ENCODE measurements around the gene PRKD2. TPM values are rescaled to one million over a fixed set of nuclear protein-coding genes. Genes with fewer than 3 reads are reported as not detected.
A peak's percentile ranks its signal among the peaks of the same experiment; 100 is the strongest.
"Not testable (repeated sequence)": the region's sequence is repeated elsewhere in the genome, so short reads cannot be mapped to it uniquely, and the experiment has no call there.

Gene PRKD2
- total RNA-seq, 1 experiment from 2014 or later: 19.1 TPM

- DNase-seq (ENCODE audit: low read depth): no peak
These were observed 82.2 kb downstream of the PRKD2 start for GRCh38 chr19:46634656-46635218.

- no peak for DNase-seq (ENCODE audit: low read depth)
These were observed 82.8 kb downstream of the PRKD2 start for GRCh38 chr19:46634045-46634655.

- DNase-seq (ENCODE audit: low read depth): no peak
These were observed 83.8 kb downstream of the PRKD2 start for GRCh38 chr19:46633130-46633529.

- no peak for DNase-seq (ENCODE audit: low read depth)
These were observed 85.4 kb downstream of the PRKD2 start for GRCh38 chr19:46631481-46631880.

- DNase-seq (ENCODE audit: low read depth): no peak
These were observed 86.2 kb downstream of the PRKD2 start for GRCh38 chr19:46630586-46631205.

- no peak for DNase-seq (ENCODE audit: low read depth)
These were observed 87.3 kb downstream of the PRKD2 start for GRCh38 chr19:46629546-46630025.

- not testable (repeated sequence) for DNase-seq (ENCODE audit: low read depth)
These were observed 87.9 kb downstream of the PRKD2 start for GRCh38 chr19:46628970-46629369.

- no peak for DNase-seq (ENCODE audit: low read depth)
These were observed 90.5 kb downstream of the PRKD2 start for GRCh38 chr19:46626446-46626845.

GRCh38 chr19:46625731-46626130, 91.2 kb downstream of the PRKD2 start:
- DNase-seq (ENCODE audit: low read depth): no peak

- DNase-seq (ENCODE audit: low read depth): peak; percentile 56
These were observed 91.8 kb downstream of the PRKD2 start, which contains the start of gene PTGIR for GRCh38 chr19:46624958-46625661. PTGIR (minus strand) TSS chr19:46625089; CDS start chr19:46624225, 864 bp downstream.

Small RNA genes lying within 50 kb of the gene (small RNA-seq; reads per million reads assigned to genes)
- gene MIR320E (not detected), gene RF00019 (not detected), gene RN7SL364P (0.80 reads per million, percentile 69 among the genes with 10 or more reads in this experiment)

Other genes starting within 250 kb of the PRKD2 start
- not detected in 2 replicates for gene PNMA8A, start 245.6 kb downstream of the PRKD2 start, total RNA-seq (2014; rRNA removed; shearing (Covaris generic))
- not detected in 2 replicates for gene PNMA8B, start 221.2 kb downstream of the PRKD2 start, total RNA-seq (2014; rRNA removed; shearing (Covaris generic))
- 173 and 213 TPM in 2 replicates for gene CALM3, start 115.8 kb downstream of the PRKD2 start, total RNA-seq (2014; rRNA removed; shearing (Covaris generic))
- 1.7 and 1.8 TPM in 2 replicates for gene PTGIR, start 92.0 kb downstream of the PRKD2 start, total RNA-seq (2014; rRNA removed; shearing (Covaris generic))
- not detected in 2 replicates for gene GNG8, start 80.9 kb downstream of the PRKD2 start, total RNA-seq (2014; rRNA removed; shearing (Covaris generic))
- 0.60 and 1.1 TPM in 2 replicates for gene DACT3, start 55.9 kb downstream of the PRKD2 start, total RNA-seq (2014; rRNA removed; shearing (Covaris generic))
- 20.2 and 21.7 TPM in 2 replicates for gene FKRP, start 28.9 kb upstream of the PRKD2 start, total RNA-seq (2014; rRNA removed; shearing (Covaris generic))
- gene STRN4, start 29.3 kb upstream of the PRKD2 start, total RNA-seq (2014; rRNA removed; shearing (Covaris generic)): 77.2 and 89.3 TPM in 2 replicates
- gene SLC1A5, start 71.5 kb upstream of the PRKD2 start, total RNA-seq (2014; rRNA removed; shearing (Covaris generic)): 215 and 227 TPM in 2 replicates
- 874 and 885 TPM in 2 replicates for gene AP2S1, start 133.7 kb upstream of the PRKD2 start, total RNA-seq (2014; rRNA removed; shearing (Covaris generic))
- 18.8 and 23.3 TPM in 2 replicates for gene ARHGAP35, start 143.9 kb upstream of the PRKD2 start, total RNA-seq (2014; rRNA removed; shearing (Covaris generic))